Upper lobe of left lung (tissue), 6 donors: ENCODE data around the gene GADL1. TPM values are rescaled to one million over a fixed set of nuclear protein-coding genes. Genes with fewer than 3 reads are reported as not detected.

Experiments
- ATAC-seq, 2 donors: fragments of 200-7000 bp; cut with Tn5 transposase; one replicate each; pipeline ENCODE4 v1.9.1; 2022; ENCODE audit warnings: mild to moderate bottlenecking in 2 of 2, moderate library complexity in 2 of 2; ENCODE audit not compliant: low FRiP score in 2 of 2
- DNase-seq, 2 donors: peaks; one replicate each; pipeline ENCODE4 v3.0.0-alpha.2; 2019 to 2020
- H3K27ac ChIP-seq, 4 donors: fragments of 200-600 bp; sonication (generic); one replicate each; pipeline ENCODE4 v1.5.1; 2016 to 2019
- H3K27me3 ChIP-seq, 4 donors: fragments of 200-600 bp; sonication (generic); one replicate each; pipeline ENCODE4 v1.5.1; 2017 to 2019
- H3K36me3 ChIP-seq, 4 donors: fragments of 200-600 bp; sonication (generic); one replicate each; pipeline ENCODE4 v1.5.1; 2016 to 2019
- H3K4me1 ChIP-seq, 4 donors: fragments of 200-600 bp; sonication (generic); one replicate each; pipeline ENCODE4 v1.5.1; 2018 to 2019
- H3K4me3 ChIP-seq, 4 donors: fragments of 200-600 bp; sonication (generic); one replicate each; pipeline ENCODE4 v1.5.1; 2017 to 2019; ENCODE audit warnings: mild to moderate bottlenecking in 2 of 4, moderate library complexity in 1 of 4
- H3K9me3 ChIP-seq, 4 donors: fragments of 200-600 bp; sonication (generic); one replicate each; pipeline ENCODE4 v1.5.1; 2018 to 2019
- EP300 ChIP-seq, 4 donors: sonication (generic); formaldehyde crosslinking; IDR thresholded peaks; one replicate each; pipeline ENCODE4 v1.5.1; 2017; ENCODE audit warnings: antibody characterized with exemption in 4 of 4, control low read depth in 2 of 4
- POLR2A ChIP-seq, 4 donors: fragments of 450-650 bp; IDR thresholded peaks; one replicate each; pipeline ENCODE4 v1.5.1; 2016 to 2017; ENCODE audit warnings: antibody characterized with exemption in 4 of 4, mild to moderate bottlenecking in 2 of 4
- POLR2AphosphoS5 ChIP-seq, 2 donors: sonication (generic); formaldehyde crosslinking; IDR thresholded peaks; one replicate each; pipeline ENCODE4 v1.5.1; 2017; ENCODE audit warnings: antibody characterized with exemption in 2 of 2
- WGBS, 2 donors: methylation state at CpG; one replicate each; pipeline ENCODE4 v1.1.5; 2017 to 2018; 5-methylcytosine and 5-hydroxymethylcytosine counted together
- total RNA-seq, 6 donors: library from RNA; depleted of rRNA in 4 of 6; stranded (reverse); fragments of >200 nt in 4 of 6; gene quantifications; one replicate each; pipeline versions ENCODE4 v1.1.0 to v1.2.1, GENCODE V29; 2016 to 2021
- TF ChIP-seq, protein P1 (sequence below), 6 experiments: fragments of 450-650 bp in 4 of 6; fragments of 200-600 bp in 2 of 6; sonication (generic) in 2 of 6; IDR thresholded peaks; one replicate each; pipeline ENCODE4 v1.5.1; 2016 to 2019; ENCODE audit warnings: antibody characterized with exemption in 6 of 6
- donor health status: DM: no; HTN: no; CAD: no; lungs with moderate emphysema.
- donor health status: DM: no; HTN: yes; CAD: no; lungs with severe emphysema.

The GADL1 gene
- total RNA-seq, 6 donors from 2014 or later, result 0.07 TPM; not detected in 5

DNA sequence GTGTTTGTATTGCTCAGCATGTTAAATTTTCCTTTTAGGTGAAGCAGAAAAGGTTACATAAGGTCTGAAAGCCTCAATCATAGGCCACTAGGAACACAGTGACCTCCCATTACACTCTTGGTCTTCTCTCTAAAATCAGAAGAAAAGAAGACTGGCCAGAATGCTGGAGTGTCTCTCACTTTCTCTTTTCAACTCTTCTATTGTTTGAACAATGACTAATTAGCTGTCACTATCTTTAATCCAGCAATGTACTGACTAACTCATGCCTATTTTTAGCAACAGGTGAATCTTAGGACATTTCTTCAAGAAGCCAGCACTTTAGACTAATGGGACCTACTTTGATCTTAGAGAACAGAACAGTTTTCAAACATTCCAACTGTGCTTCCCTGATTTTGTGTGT lies 145.2 kb downstream of the GADL1 start:
- H3K27me3 ChIP-seq, result no peaks in the 10 kb centered on the region
- TF ChIP-seq POLR2A (IDR thresholded peaks at IDR 0.05) (no peak), EP300 (IDR thresholded peaks at IDR 0.05) (no peak), POLR2AphosphoS5 (IDR thresholded peaks at IDR 0.05) (no peak)
- TF ChIP-seq, protein P1, sequence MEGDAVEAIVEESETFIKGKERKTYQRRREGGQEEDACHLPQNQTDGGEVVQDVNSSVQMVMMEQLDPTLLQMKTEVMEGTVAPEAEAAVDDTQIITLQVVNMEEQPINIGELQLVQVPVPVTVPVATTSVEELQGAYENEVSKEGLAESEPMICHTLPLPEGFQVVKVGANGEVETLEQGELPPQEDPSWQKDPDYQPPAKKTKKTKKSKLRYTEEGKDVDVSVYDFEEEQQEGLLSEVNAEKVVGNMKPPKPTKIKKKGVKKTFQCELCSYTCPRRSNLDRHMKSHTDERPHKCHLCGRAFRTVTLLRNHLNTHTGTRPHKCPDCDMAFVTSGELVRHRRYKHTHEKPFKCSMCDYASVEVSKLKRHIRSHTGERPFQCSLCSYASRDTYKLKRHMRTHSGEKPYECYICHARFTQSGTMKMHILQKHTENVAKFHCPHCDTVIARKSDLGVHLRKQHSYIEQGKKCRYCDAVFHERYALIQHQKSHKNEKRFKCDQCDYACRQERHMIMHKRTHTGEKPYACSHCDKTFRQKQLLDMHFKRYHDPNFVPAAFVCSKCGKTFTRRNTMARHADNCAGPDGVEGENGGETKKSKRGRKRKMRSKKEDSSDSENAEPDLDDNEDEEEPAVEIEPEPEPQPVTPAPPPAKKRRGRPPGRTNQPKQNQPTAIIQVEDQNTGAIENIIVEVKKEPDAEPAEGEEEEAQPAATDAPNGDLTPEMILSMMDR (IDR thresholded peaks at IDR 0.05), result no peak
- ATAC-seq, result no peak

DNA sequence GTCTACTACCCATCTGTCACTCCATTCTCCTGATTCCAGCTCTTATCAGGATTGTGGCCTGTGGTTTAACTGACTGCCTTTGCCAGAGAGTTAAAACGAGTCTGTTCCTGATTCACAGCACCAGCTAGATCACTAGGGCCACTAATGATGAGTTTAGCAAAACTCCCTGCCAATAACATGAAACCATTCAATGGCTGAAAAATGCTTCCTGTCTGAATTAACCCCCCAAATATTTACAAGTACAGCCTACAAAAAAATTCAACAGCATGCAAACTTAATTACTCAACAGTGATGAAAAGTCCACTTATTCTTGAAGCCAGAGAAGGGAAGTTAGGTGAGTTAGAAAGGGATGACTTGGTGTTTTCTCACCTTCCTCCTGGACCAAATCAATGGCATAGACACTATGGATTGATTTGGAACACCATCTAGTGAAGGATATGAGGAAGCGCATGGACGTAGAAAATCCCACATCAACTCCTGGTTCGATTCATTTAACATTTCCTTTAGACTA lies 146.6 kb downstream of the GADL1 start:
- ATAC-seq, result no peak
- Histone ChIP-seq H3K36me3 (no peaks in the 10 kb centered on the region), H3K9me3 (no peaks in the 10 kb centered on the region)

More for the DNA sequence above, 145.2 kb downstream of the GADL1 start:
- no peaks in the 10 kb centered on the region for H3K9me3 ChIP-seq
- no peak overlapping the region for H3K4me3 ChIP-seq
- no peak overlapping the region for H3K27ac ChIP-seq
- no peaks in the 10 kb centered on the region for H3K36me3 ChIP-seq
- DNase-seq, result no peak
- peaks cover 0 to 4% (median 2%) of the 10 kb centered on the region in 4 donors for H3K4me1 ChIP-seq

DNA sequence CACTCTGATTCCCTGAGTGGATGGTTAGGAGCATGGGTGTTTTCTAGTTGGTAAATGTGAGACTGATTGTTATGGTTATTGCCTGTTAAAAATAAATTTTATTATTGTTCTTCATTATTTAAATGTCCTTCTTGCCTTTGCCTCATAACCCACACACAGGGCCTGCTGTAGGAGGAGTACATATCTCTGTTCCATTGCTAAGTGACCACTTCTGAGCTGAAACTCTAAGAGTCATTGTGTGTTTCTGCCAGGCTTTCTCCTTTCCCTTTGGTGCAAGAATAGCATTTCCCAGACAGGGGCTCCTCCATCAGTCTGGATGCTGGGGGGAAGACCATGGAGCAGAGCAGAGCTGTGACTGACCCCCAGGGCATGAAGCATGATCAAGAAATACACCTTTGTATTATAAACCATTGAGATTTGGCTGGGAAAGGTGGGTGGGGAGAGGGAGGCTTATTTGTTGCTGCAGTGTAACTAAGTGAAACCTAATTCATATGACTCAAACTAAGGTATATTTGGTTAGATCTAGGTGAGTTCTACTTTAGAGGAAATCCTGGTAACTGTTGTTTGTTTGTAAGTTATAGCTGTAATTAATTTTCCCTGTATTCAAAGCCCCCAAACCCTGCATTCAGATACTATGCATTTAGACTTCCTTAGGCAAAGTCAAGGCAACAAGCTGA lies 150.7 kb downstream of the GADL1 start:
- no peaks in the 10 kb centered on the region for H3K36me3 ChIP-seq
- TF ChIP-seq POLR2AphosphoS5 (IDR thresholded peaks at IDR 0.05), result no peak
- TF ChIP-seq, protein P1 (IDR thresholded peaks at IDR 0.05), result no peak
- no peak for TF ChIP-seq POLR2A (IDR thresholded peaks at IDR 0.05)
- TF ChIP-seq EP300 (IDR thresholded peaks at IDR 0.05), result no peak
- ATAC-seq (no peak), DNase-seq (no peak)
- no peaks in the 10 kb centered on the region for H3K27me3 ChIP-seq
- H3K9me3 ChIP-seq, result no peaks in the 10 kb centered on the region
- no peak overlapping the region for H3K4me3 ChIP-seq
- H3K27ac ChIP-seq, result no peak overlapping the region
- H3K4me1 ChIP-seq, result peaks cover 0 to 4% (median 0%) of the 10 kb centered on the region in 4 donors

More for the DNA sequence above, 146.6 kb downstream of the GADL1 start:
- 56 to 63% methylated on average over 4 of the region's 4 CpGs for WGBS, 2 donors
- Histone ChIP-seq H3K27ac (no peak overlapping the region), H3K4me1 (peaks cover 0 to 4% (median under 1%) of the 10 kb centered on the region in 4 donors), H3K27me3 (no peaks in the 10 kb centered on the region), H3K4me3 (no peak overlapping the region)
- no peak for DNase-seq
- TF ChIP-seq POLR2A (IDR thresholded peaks at IDR 0.05) (no peak), EP300 (IDR thresholded peaks at IDR 0.05) (no peak), POLR2AphosphoS5 (IDR thresholded peaks at IDR 0.05) (no peak)
- TF ChIP-seq, protein P1 (IDR thresholded peaks at IDR 0.05), result peak in 5 of 6 experiments; percentile 19 to 39 (median 29)

DNA sequence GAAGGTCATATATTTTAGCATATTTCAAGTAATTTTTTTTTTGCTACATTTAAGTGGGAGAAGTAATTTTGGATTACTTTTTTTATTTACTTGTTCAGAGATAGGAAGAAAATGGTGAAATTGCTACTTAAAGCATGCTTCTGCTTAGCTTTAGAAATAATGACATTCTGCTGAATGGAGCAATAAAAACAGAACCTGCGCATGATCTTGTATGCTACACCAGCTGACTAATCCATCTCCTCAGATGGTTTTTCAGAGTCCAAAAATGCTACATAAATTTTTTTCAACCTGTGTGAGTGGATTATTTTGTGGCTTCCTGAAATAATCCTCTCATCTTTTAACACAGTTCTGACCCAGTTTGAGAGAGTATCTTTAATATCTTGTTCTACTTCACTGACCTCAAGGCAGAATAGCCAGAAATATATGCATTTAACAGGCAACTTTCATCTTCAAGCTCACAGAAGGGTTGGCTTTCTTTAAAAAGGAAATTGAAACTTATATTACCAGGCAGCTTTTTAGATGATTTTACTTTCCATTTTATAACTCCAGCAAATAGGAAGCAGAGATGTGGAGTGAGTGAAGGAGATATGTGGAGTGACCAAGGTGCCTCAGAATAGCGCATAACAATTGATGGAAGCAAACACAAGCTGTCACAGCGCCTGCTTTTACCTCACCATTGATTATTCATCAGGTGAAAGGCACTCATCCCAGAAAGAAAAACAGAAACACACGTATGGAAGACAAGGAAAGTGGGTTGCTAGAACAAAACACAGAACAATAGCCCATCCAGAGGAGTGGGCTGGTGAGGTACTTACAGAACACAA lies 151.5 kb downstream of the GADL1 start:
- H3K27me3 ChIP-seq, result no peaks in the 10 kb centered on the region
- H3K36me3 ChIP-seq, result no peaks in the 10 kb centered on the region
- ATAC-seq (no peak), DNase-seq (no peak)
- H3K27ac ChIP-seq, result no peak overlapping the region
- H3K4me1 ChIP-seq, result peaks cover 0 to under 1% (median 0%) of the 10 kb centered on the region in 4 donors
- TF ChIP-seq, protein P1 (IDR thresholded peaks at IDR 0.05), result no peak
- H3K4me3 ChIP-seq, result no peak overlapping the region
- 82 to 84% methylated on average over 4 of the region's 4 CpGs for WGBS, 2 donors
- H3K9me3 ChIP-seq, result no peaks in the 10 kb centered on the region
